Mesendoderm (in vitro differentiated cells): ENCODE measurements around the gene PMPCA. TPM values are rescaled to one million over a fixed set of nuclear protein-coding genes. Genes with fewer than 3 reads are reported as not detected.
A peak's percentile ranks its signal among the peaks of the same experiment; 100 is the strongest.

ENCODE experiments used
- DNase-seq: peaks from one replicate; pipeline ENCODE4 v3.0.0; 2013
- H2AK5ac ChIP-seq: 2 replicates; pipeline ENCODE4 v1.6.1; 2013; ENCODE audit warnings: low read length, inconsistent platforms
- H2BK120ac ChIP-seq: 2 replicates; pipeline ENCODE4 v1.6.1; 2013; ENCODE audit warnings: low read depth, mild to moderate bottlenecking, low read length, moderate library complexity, mixed read lengths
- H2BK15ac ChIP-seq: replicated peaks from 2 replicates; pipeline ENCODE4 v1.6.1; 2013; ENCODE audit warnings: low read depth, mild to moderate bottlenecking, moderate library complexity
- H2BK5ac ChIP-seq: 2 replicates; pipeline ENCODE4 v1.6.1; 2013; ENCODE audit warnings: low read length, inconsistent platforms
- H3K18ac ChIP-seq: 2 replicates; pipeline ENCODE4 v1.6.1; 2013; ENCODE audit warnings: mild to moderate bottlenecking, low read length, mixed read lengths
- H3K23ac ChIP-seq: one replicate; pipeline ENCODE4 v1.6.1; 2013; ENCODE audit warnings: low read length
- H3K27ac ChIP-seq: 2 replicates; pipeline ENCODE4 v1.5.1; 2013; ENCODE audit warnings: low read depth, mild to moderate bottlenecking, inconsistent platforms, low read length, moderate library complexity
- H3K27me3 ChIP-seq: 2 replicates; pipeline ENCODE4 v1.6.1; 2013; ENCODE audit warnings: low read length, control low read depth, mild to moderate bottlenecking, inconsistent platforms; ENCODE audit not compliant: insufficient read depth, poor library complexity
- H3K36me3 ChIP-seq: 2 replicates; pipeline ENCODE4 v1.6.1; 2013; ENCODE audit warnings: low read length, inconsistent platforms; ENCODE audit not compliant: control insufficient read depth, insufficient read depth
- H3K4ac ChIP-seq: one replicate; pipeline ENCODE4 v1.6.1; 2013; ENCODE audit warnings: low read depth, mild to moderate bottlenecking, low read length, moderate library complexity
- H3K4me1 ChIP-seq: 2 replicates; pipeline ENCODE4 v1.6.1; 2013; ENCODE audit warnings: low read depth, low read length, inconsistent platforms; ENCODE audit not compliant: control insufficient read depth
- H3K4me2 ChIP-seq: 2 replicates; pipeline ENCODE4 v1.6.1; 2013; ENCODE audit warnings: low read length
- H3K4me3 ChIP-seq: 2 replicates; pipeline ENCODE4 v1.5.1; 2013; ENCODE audit warnings: mild to moderate bottlenecking, low read length
- H3K56ac ChIP-seq: one replicate; pipeline ENCODE4 v1.6.1; 2013; ENCODE audit warnings: low read length
- H3K79me1 ChIP-seq: 2 replicates; pipeline ENCODE4 v1.6.1; 2013; ENCODE audit warnings: low read length, inconsistent platforms
- H3K79me2 ChIP-seq: 2 replicates; pipeline ENCODE4 v1.6.1; 2013; ENCODE audit warnings: mild to moderate bottlenecking, low read length; ENCODE audit not compliant: control insufficient read depth, insufficient read depth
- H3K9ac ChIP-seq: 2 replicates; pipeline ENCODE4 v1.6.1; 2013; ENCODE audit warnings: low read length, inconsistent platforms
- H4K5ac ChIP-seq: one replicate; pipeline ENCODE4 v1.6.1; 2013; ENCODE audit warnings: low read length
- H4K8ac ChIP-seq: one replicate; pipeline ENCODE4 v1.6.1; 2013; ENCODE audit warnings: low read depth, mild to moderate bottlenecking, control low read depth, low read length, moderate library complexity
- WGBS: extraction: QIAGEN DNeasy Blood & Tissue Kit; methylation state at CpG from one replicate; pipeline ENCODE4 v1.1.7; 2013; ENCODE audit warnings: low lambda C conversion rate, missing lambda C conversion rate; ENCODE audit not compliant: insufficient coverage; ENCODE audit errors: extremely low coverage; 5-methylcytosine and 5-hydroxymethylcytosine counted together
- polyA plus RNA-seq, 2 experiments: library from polyadenylated mRNA; stranded (reverse); fragments of 200-250 nt; gene quantifications; one replicate each; pipeline ENCODE4 v1.2.3, GENCODE V29; 2013

The PMPCA gene
- 41.2 TPM for polyA plus RNA-seq (2013, experiment 1 of 2)
- polyA plus RNA-seq (2013, experiment 2 of 2), result 43.3 TPM

GRCh38 chr9:136410500-136411287, at the start of gene PMPCA, which contains the start of gene ENTR1:
PMPCA (plus strand) TSS chr9:136410658; CDS start chr9:136410669, 11 bp downstream.
ENTR1 (minus strand) TSS chr9:136410614; CDS start chr9:136410397, 217 bp downstream.
- Histone ChIP-seq H2BK120ac (no peak within 1 kb of the TSS), H3K4me1 (peaks cover 5% of the 10 kb centered on the region), H3K23ac (peak within 1 kb of the TSS; percentile 97), H2BK5ac (peak within 1 kb of the TSS; percentile 55), H3K56ac (peak within 1 kb of the TSS; percentile 95), H3K4me2 (peak within 1 kb of the TSS; percentile 88), H4K8ac (no peak within 1 kb of the TSS), H3K27me3 (no peaks in the 10 kb centered on the region), H3K36me3 (peaks cover 10% of the 10 kb centered on the region), H2AK5ac (no peak within 1 kb of the TSS), H4K5ac (no peak within 1 kb of the TSS), H3K18ac (peak within 1 kb of the TSS; percentile 34), H3K27ac (peak within 1 kb of the TSS; percentile 30), H3K79me2 (peaks cover 42% of the 10 kb centered on the region), H3K79me1 (peaks cover 31% of the 10 kb centered on the region), H3K9ac (peak within 1 kb of the TSS; percentile 91), H3K4ac (peak within 1 kb of the TSS; percentile 66), H3K4me3 (peak within 1 kb of the TSS; percentile 83), H2BK15ac (no peak within 1 kb of the TSS)
- no CpG with 5 or more reads among the region's 83 CpGs for WGBS
- DNase-seq, result peak; percentile 92

- no peak overlapping the region for H3K4me3 ChIP-seq
- no peak overlapping the region for H3K9ac ChIP-seq
- whole genome bisulfite sequencing, result no CpG with 5 or more reads among the region's 43 CpGs
- no peaks in the 10 kb centered on the region for H3K79me2 ChIP-seq
- H3K27me3 ChIP-seq, result no peaks in the 10 kb centered on the region
- peaks cover 3% of the 10 kb centered on the region for H3K79me1 ChIP-seq
- no peak overlapping the region for H3K56ac ChIP-seq
- H3K27ac ChIP-seq, result no peak overlapping the region
- peaks cover 2% of the 10 kb centered on the region for H3K4me1 ChIP-seq
- H2BK5ac ChIP-seq, result no peak overlapping the region
- no peak overlapping the region for H2BK15ac ChIP-seq
- no peak overlapping the region for H3K23ac ChIP-seq
- no peak overlapping the region for H3K18ac ChIP-seq
- H4K5ac ChIP-seq, result no peak overlapping the region
- no peak overlapping the region for H4K8ac ChIP-seq
- no peak overlapping the region for H3K4me2 ChIP-seq
- no peak overlapping the region for H2BK120ac ChIP-seq
- H3K36me3 ChIP-seq, result no peaks in the 10 kb centered on the region
- no peak overlapping the region for H3K4ac ChIP-seq
- no peak for DNase-seq
- no peak overlapping the region for H2AK5ac ChIP-seq
These were observed 49.3 kb upstream of the PMPCA start for GRCh38 chr9:136361047-136361753.

- no peak overlapping the region for H2AK5ac ChIP-seq
- H3K56ac ChIP-seq, result no peak overlapping the region
- peaks cover 2% of the 10 kb centered on the region for H3K4me1 ChIP-seq
- no peak overlapping the region for H3K18ac ChIP-seq
- H4K5ac ChIP-seq, result no peak overlapping the region
- no peak overlapping the region for H3K4ac ChIP-seq
- H4K8ac ChIP-seq, result no peak overlapping the region
- H3K79me2 ChIP-seq, result no peaks in the 10 kb centered on the region
- H3K4me3 ChIP-seq, result no peak overlapping the region
- H3K9ac ChIP-seq, result no peak overlapping the region
- H3K27me3 ChIP-seq, result no peaks in the 10 kb centered on the region
- H3K27ac ChIP-seq, result no peak overlapping the region
- no peak for DNase-seq
- H3K23ac ChIP-seq, result no peak overlapping the region
- no CpG with 5 or more reads among the region's 26 CpGs for WGBS
- no peaks in the 10 kb centered on the region for H3K36me3 ChIP-seq
- no peak overlapping the region for H2BK120ac ChIP-seq
- no peak overlapping the region for H2BK5ac ChIP-seq
- H2BK15ac ChIP-seq, result no peak overlapping the region
- peaks cover 3% of the 10 kb centered on the region for H3K79me1 ChIP-seq
- H3K4me2 ChIP-seq, result no peak overlapping the region
These were observed 48.6 kb upstream of the PMPCA start for GRCh38 chr9:136361754-136362449.

- Histone ChIP-seq H2BK120ac (no peak overlapping the region), H3K4me2 (no peak overlapping the region), H4K8ac (no peak overlapping the region), H3K23ac (no peak overlapping the region), H2BK15ac (no peak overlapping the region), H3K79me1 (peaks cover 3% of the 10 kb centered on the region), H3K4ac (no peak overlapping the region), H3K18ac (no peak overlapping the region), H3K9ac (no peak overlapping the region), H3K4me3 (no peak overlapping the region), H3K36me3 (no peaks in the 10 kb centered on the region), H3K4me1 (peaks cover 2% of the 10 kb centered on the region), H2BK5ac (no peak overlapping the region), H3K27ac (no peak overlapping the region), H4K5ac (no peak overlapping the region), H3K79me2 (no peaks in the 10 kb centered on the region), H2AK5ac (no peak overlapping the region), H3K27me3 (no peaks in the 10 kb centered on the region), H3K56ac (no peak overlapping the region)
- DNase-seq, result no peak
- no CpG with 5 or more reads among the region's 6 CpGs for WGBS
These were observed 48.0 kb upstream of the PMPCA start for GRCh38 chr9:136362450-136362784.

GRCh38 chr9:136363106-136363948, 47.1 kb upstream of the PMPCA start, which contains the start of gene DNLZ:
DNLZ (minus strand) TSS chr9:136363744; CDS start chr9:136363714, 30 bp downstream.
- peak; percentile 96 for DNase-seq
- Histone ChIP-seq H2BK15ac (no peak within 1 kb of the TSS), H3K79me1 (peaks cover 3% of the 10 kb centered on the region), H3K27me3 (no peaks in the 10 kb centered on the region), H3K79me2 (no peaks in the 10 kb centered on the region), H3K4me1 (peaks cover 2% of the 10 kb centered on the region), H3K36me3 (no peaks in the 10 kb centered on the region), H3K23ac (peak within 1 kb of the TSS; percentile 66), H2BK120ac (peak within 1 kb of the TSS; percentile 9), H3K27ac (peak within 1 kb of the TSS; percentile 91), H2BK5ac (no peak within 1 kb of the TSS), H3K4me3 (peak within 1 kb of the TSS; percentile 82), H3K4ac (peak within 1 kb of the TSS; percentile 90), H2AK5ac (peak within 1 kb of the TSS; percentile 58), H3K18ac (peak within 1 kb of the TSS; percentile 89), H3K56ac (peak within 1 kb of the TSS; percentile 98), H4K5ac (no peak within 1 kb of the TSS), H4K8ac (peak within 1 kb of the TSS; percentile 93), H3K4me2 (peak within 1 kb of the TSS; percentile 31), H3K9ac (peak within 1 kb of the TSS; percentile 94)
- no CpG with 5 or more reads among the region's 97 CpGs for WGBS
